Mucosa of descending colon (tissue), 3 donors: ENCODE data around the gene SLC39A7. TPM values are rescaled to one million over a fixed set of nuclear protein-coding genes. Genes with fewer than 3 reads are reported as not detected.

Experiments used
- ATAC-seq: fragments of 200-7000 bp; cut with Tn5 transposase; one replicate; pipeline ENCODE4 v1.9.1; 2020; ENCODE audit warnings: mild to moderate bottlenecking, moderate library complexity
- DNase-seq, 3 donors: peaks; one replicate each; pipeline ENCODE4 v3.0.0-alpha.2; 2020
- H3K36me3 ChIP-seq: fragments of 200-600 bp; one replicate; pipeline ENCODE4 v1.8.0; 2021; ENCODE audit warnings: low read depth, mild to moderate bottlenecking
- H3K4me1 ChIP-seq: fragments of 200-600 bp; one replicate; pipeline ENCODE4 v1.8.0; 2021; ENCODE audit warnings: low read depth, mild to moderate bottlenecking
- H3K4me3 ChIP-seq: fragments of 200-600 bp; one replicate; pipeline ENCODE4 v1.8.0; 2021; ENCODE audit warnings: mild to moderate bottlenecking
- H3K9me3 ChIP-seq: fragments of 200-600 bp; one replicate; pipeline ENCODE4 v1.8.0; 2021; ENCODE audit warnings: mild to moderate bottlenecking
- CTCF ChIP-seq: fragments of 200-600 bp; IDR thresholded peaks from one replicate; pipeline ENCODE4 v1.8.0; 2022; ENCODE audit warnings: antibody characterized with exemption, mild to moderate bottlenecking
- intact Hi-C, 2 donors: fragments of 100-400 bp; cut with DNase I in 1 of 2; cut with micrococcal nuclease in 1 of 2; formaldehyde crosslinking; loops; one replicate each; pipeline versions ENCODE4 v1.11.0 to v1.11.1; 2022; cut with DNase I, micrococcal nuclease
- total RNA-seq, 3 donors: library from RNA; stranded (reverse); fragmentation: NEBNext Ultra II Directional in 2 of 3; extraction: Animal tissue kit (Norgen Biotek cat#: 25700) in 2 of 3; gene quantifications; one replicate each; pipeline versions ENCODE4 v1.2.1 to v1.2.4, GENCODE V29; 2021 to 2023
- donor health status: DM: no; HTN: no; CAD: no; lungs with moderate emphysema.
- donor health status: DM: no; HTN: no; CAD: no.
- donor health status: DM: no; HTN: yes; CAD: no.

Gene SLC39A7
- total RNA-seq, 3 donors from 2014 or later = 96.9 to 159 (median 106) TPM

- H3K4me3 ChIP-seq = peak overlapping the region; percentile 86
- peaks cover 8% of the 10 kb centered on the region for H3K36me3 ChIP-seq
- peaks cover 44% of the 10 kb centered on the region for H3K4me1 ChIP-seq
- no peak for TF ChIP-seq CTCF
- intact Hi-C loops = no loop called here
- no peaks in the 10 kb centered on the region for H3K9me3 ChIP-seq
- peak; percentile 57 for ATAC-seq
- DNase-seq = peak in 2 of 3 donors; percentile 82 to 88
Observed at GRCh38 chr6:33199687-33200218, 914 bp upstream of the SLC39A7 start.

- intact Hi-C loops = no loop called here
- Histone ChIP-seq H3K9me3 (no peaks in the 10 kb centered on the region), H3K36me3 (peaks cover 3% of the 10 kb centered on the region), H3K4me3 (peak overlapping the region; percentile 86), H3K4me1 (peaks cover 44% of the 10 kb centered on the region)
- ATAC-seq = no peak
- no peak for TF ChIP-seq CTCF
- DNase-seq = peak; percentile 35 to 65 (median 60)
Observed at GRCh38 chr6:33201147-33201545, 479 bp downstream of the SLC39A7 start.

- intact Hi-C loops = no loop called here
- Histone ChIP-seq H3K4me1 (peaks cover 44% of the 10 kb centered on the region), H3K9me3 (no peaks in the 10 kb centered on the region), H3K36me3 (no peaks in the 10 kb centered on the region), H3K4me3 (peak overlapping the region; percentile 86)
- DNase-seq (no peak), ATAC-seq (no peak)
- no peak for TF ChIP-seq CTCF
Observed at GRCh38 chr6:33201935-33202334, 1.3 kb downstream of the SLC39A7 start.

- DNase-seq = no peak
- no peak overlapping the region for H3K4me3 ChIP-seq
- H3K4me1 ChIP-seq = peaks cover 43% of the 10 kb centered on the region
- no peaks in the 10 kb centered on the region for H3K36me3 ChIP-seq
- no peak for TF ChIP-seq CTCF
- intact Hi-C loops = no loop called here
- no peak for ATAC-seq
- no peaks in the 10 kb centered on the region for H3K9me3 ChIP-seq
Observed at GRCh38 chr6:33202799-33203198, 2.1 kb downstream of the SLC39A7 start.

- no peak overlapping the region for H3K4me3 ChIP-seq
- TF ChIP-seq CTCF = no peak
- H3K9me3 ChIP-seq = no peaks in the 10 kb centered on the region
- H3K4me1 ChIP-seq = peaks cover 37% of the 10 kb centered on the region
- intact Hi-C loops = no loop called here
- no peak for DNase-seq
- no peak for ATAC-seq
- H3K36me3 ChIP-seq = no peaks in the 10 kb centered on the region
Observed at GRCh38 chr6:33203443-33204164, 2.9 kb downstream of the SLC39A7 start.
